Activated CD4-positive, alpha-beta T cell treated with anti-CD3 and anti-CD28 coated beads for 48 hours (primary cell): ENCODE results near the gene PI16.

Source experiments
- DNase-seq: peaks from one replicate; pipeline ENCODE4 v3.0.0-alpha.2; 2020

PI16 gene

GRCh38 chr6:36958775-36959554 is 4.4 kb downstream of the PI16 start:
- no peak for DNase-seq

- no peak for DNase-seq
Observed at GRCh38 chr6:36959555-36960250, 5.2 kb downstream of the PI16 start.

GRCh38 chr6:36961441-36962435 is 7.2 kb downstream of the PI16 start:
- no peak for DNase-seq

GRCh38 chr6:36962874-36963273 is 8.3 kb downstream of the PI16 start:
- peak; percentile 82 for DNase-seq

- DNase-seq: no peak
Observed at GRCh38 chr6:36963451-36964290, 9.1 kb downstream of the PI16 start.

GRCh38 chr6:36964349-36964748 is 9.8 kb downstream of the PI16 start:
- no peak for DNase-seq

GRCh38 chr6:36964908-36965307 is 10.4 kb downstream of the PI16 start:
- no peak for DNase-seq

- DNase-seq: no peak
Observed at GRCh38 chr6:36967301-36967700, 12.8 kb downstream of the PI16 start.

- no peak for DNase-seq
Observed at GRCh38 chr6:36967757-36968156, 13.2 kb downstream of the PI16 start.

GRCh38 chr6:36968266-36968977 is 13.9 kb downstream of the PI16 start:
- DNase-seq: no peak

GRCh38 chr6:36969240-36969691 is 14.7 kb downstream of the PI16 start:
- no peak for DNase-seq

- DNase-seq: no peak
Observed at GRCh38 chr6:36969988-36970891, 15.7 kb downstream of the PI16 start.

GRCh38 chr6:36970892-36971842 is 16.6 kb downstream of the PI16 start:
- no peak for DNase-seq

- DNase-seq: no peak
Observed at GRCh38 chr6:36971921-36972673, 17.6 kb downstream of the PI16 start.

- DNase-seq: no peak
Observed at GRCh38 chr6:36973190-36973589, 18.7 kb downstream of the PI16 start.

GRCh38 chr6:36973647-36974046 is 19.1 kb downstream of the PI16 start:
- no peak for DNase-seq

- DNase-seq: no peak
Observed at GRCh38 chr6:36975231-36976006, 20.9 kb downstream of the PI16 start.

GRCh38 chr6:36976007-36976264 is 21.4 kb downstream of the PI16 start:
- no peak for DNase-seq
